SK-N-SH (cell line): ENCODE measurements around the gene RBMS1. TPM values are rescaled to one million over a fixed set of nuclear protein-coding genes. Genes with fewer than 3 reads are reported as not detected.
A peak's percentile ranks its signal among the peaks of the same experiment; 100 is the strongest.

Source experiments
- CTCF ChIA-PET: fragments of 300-600, 350-600 bp; formaldehyde crosslinking; extraction: SDS; loops from one replicate; lab custom pipeline; 2021; lab: Yijun Ruan, JAX
- POLR2A ChIA-PET: fragments of 350-600 bp; sonication (Branson Sonifier 250); formaldehyde crosslinking; extraction: SDS; loops from one replicate; lab custom pipeline; 2020; ENCODE audit warnings: antibody characterized with exemption, inconsistent platforms; lab: Yijun Ruan, JAX
- DNase-seq: peaks from one replicate; pipeline ENCODE4 v3.0.0; 2012
- H2AFZ ChIP-seq: fragments of 200-600 bp; sonication (generic); 2 replicates; pipeline ENCODE4 v1.8.1; 2016; ENCODE audit warnings: antibody characterized with exemption, mild to moderate bottlenecking, low read depth
- H3F3A ChIP-seq: fragments of 200-600 bp; sonication (generic); replicated peaks from 2 replicates; pipeline ENCODE3; 2016; ENCODE audit warnings: antibody characterized with exemption, mild to moderate bottlenecking; ENCODE audit not compliant: insufficient read depth
- H3K27ac ChIP-seq, 2 experiments: fragments of 200-500 bp in 1 of 2; fragments of 200-600 bp in 1 of 2; sonication (Bioruptor generic) in 1 of 2; sonication (generic), shearing (Covaris generic) in 1 of 2; 2 replicates each; pipeline versions ENCODE4 v1.5.1 to v1.6.1; 2014 to 2016; ENCODE audit warnings: low read depth in 2 of 2, inconsistent platforms in 1 of 2, low read length in 1 of 2, mild to moderate bottlenecking in 1 of 2, mixed read lengths in 1 of 2
- H3K27me3 ChIP-seq: fragments of 200-600 bp; sonication (generic), shearing (Covaris generic); 2 replicates; pipeline ENCODE4 v1.6.1; 2016; ENCODE audit warnings: mixed run types; ENCODE audit not compliant: insufficient read depth
- H3K36me3 ChIP-seq, 2 experiments: fragments of 200-500 bp in 1 of 2; fragments of 200-600 bp in 1 of 2; sonication (Bioruptor generic) in 1 of 2; sonication (generic) in 1 of 2; replicated peaks in 1 of 2; 2 replicates each; pipeline versions ENCODE3 to v1.5.1; 2014 to 2016; ENCODE audit warnings: low read length in 1 of 2, mild to moderate bottlenecking in 1 of 2; ENCODE audit not compliant: insufficient read depth in 2 of 2, control insufficient read depth in 1 of 2
- H3K4me1 ChIP-seq, 2 experiments: fragments of 200-500 bp in 1 of 2; fragments of 200-600 bp in 1 of 2; sonication (Bioruptor generic) in 1 of 2; sonication (generic), shearing (Covaris generic) in 1 of 2; 2 replicates each; pipeline versions ENCODE4 v1.5.1 to v1.6.1; 2014 to 2016; ENCODE audit warnings: low read depth in 1 of 2, low read length in 1 of 2, mixed run types in 1 of 2; ENCODE audit not compliant: insufficient read depth in 2 of 2, control insufficient read depth in 1 of 2
- H3K4me2 ChIP-seq: fragments of 200-600 bp; sonication (generic), shearing (Covaris generic); 2 replicates; pipeline ENCODE4 v1.6.1; 2017; ENCODE audit warnings: mixed run types
- H3K4me3 ChIP-seq, 2 experiments: fragments of 200-500 bp in 1 of 2; fragments of 200-600 bp in 1 of 2; sonication (Bioruptor generic) in 1 of 2; sonication (generic), shearing (Covaris generic) in 1 of 2; 2 replicates each; pipeline versions ENCODE4 v1.5.1 to v1.8.1; 2014 to 2016; ENCODE audit warnings: low read depth in 2 of 2, inconsistent platforms in 1 of 2, low read length in 1 of 2, mild to moderate bottlenecking in 1 of 2, mixed read lengths in 1 of 2, moderate library complexity in 1 of 2
- H3K79me2 ChIP-seq: fragments of 200-600 bp; sonication (generic); 2 replicates; pipeline ENCODE4 v1.8.1; 2017; ENCODE audit warnings: mild to moderate bottlenecking; ENCODE audit not compliant: insufficient read depth
- H3K9ac ChIP-seq: fragments of 200-600 bp; sonication (generic); 2 replicates; pipeline ENCODE4 v1.6.1; 2017; ENCODE audit warnings: mixed run types
- H3K9me2 ChIP-seq: fragments of 200-600 bp; sonication (generic); 2 replicates; pipeline ENCODE4 v1.6.1; 2017; ENCODE audit warnings: mixed run types
- H3K9me3 ChIP-seq: fragments of 200-600 bp; sonication (generic); 2 replicates; pipeline ENCODE4 v1.6.1; 2017; ENCODE audit warnings: mixed run types, mild to moderate bottlenecking, moderate library complexity
- H4K20me1 ChIP-seq: fragments of 200-600 bp; sonication (generic); 2 replicates; pipeline ENCODE4 v1.6.1; 2017; ENCODE audit warnings: mild to moderate bottlenecking, mixed run types; ENCODE audit not compliant: insufficient read depth
- ELF1 ChIP-seq: IDR thresholded peaks from 2 replicates; pipeline ENCODE4 v1.4.0; 2012
- EZH2phosphoT487 ChIP-seq: fragments of 200-600 bp; sonication (generic); IDR thresholded peaks from 2 replicates; pipeline ENCODE4 v1.6.1; 2017; ENCODE audit warnings: low read depth, mixed run types, mild to moderate bottlenecking, antibody characterized with exemption, moderate library complexity, borderline replicate concordance
- FOXJ3 ChIP-seq: sonication (generic); formaldehyde crosslinking; IDR thresholded peaks from 2 replicates; pipeline ENCODE4 v1.5.1; 2020; ENCODE audit warnings: mild to moderate bottlenecking, missing genetic modification reagents
- GABPA ChIP-seq: IDR thresholded peaks from 2 replicates; pipeline ENCODE4 v1.4.0; 2012; ENCODE audit warnings: low read depth, mild to moderate bottlenecking
- GATA2 ChIP-seq: sonication (generic); formaldehyde crosslinking; IDR thresholded peaks from 2 replicates; pipeline ENCODE4 v1.5.0; 2020; ENCODE audit warnings: mild to moderate bottlenecking, missing genetic modification reagents
- MEF2A ChIP-seq: IDR thresholded peaks from 2 replicates; pipeline ENCODE4 v1.4.0; 2012; ENCODE audit warnings: low read depth, borderline replicate concordance
- MXI1 ChIP-seq: IDR thresholded peaks from 2 replicates; pipeline ENCODE4 v1.6.1; 2012; ENCODE audit warnings: mild to moderate bottlenecking, low read depth, low read length, improper control_type of control experiment
- NRF1 ChIP-seq: IDR thresholded peaks from 2 replicates; pipeline ENCODE4 v1.6.1; 2012; ENCODE audit warnings: low read depth, mild to moderate bottlenecking, low read length
- REST ChIP-seq: IDR thresholded peaks from 2 replicates; pipeline ENCODE4 v1.6.1; 2012; ENCODE audit warnings: mild to moderate bottlenecking, low read depth, low read length, moderate library complexity
- RFX5 ChIP-seq: IDR thresholded peaks from 2 replicates; pipeline ENCODE4 v1.6.1; 2012; ENCODE audit warnings: mild to moderate bottlenecking, improper control_type of control experiment, low read length
- SIN3A ChIP-seq: IDR thresholded peaks from 2 replicates; pipeline ENCODE4 v1.6.1; 2012; ENCODE audit warnings: low read depth, mild to moderate bottlenecking, low read length, moderate library complexity, borderline replicate concordance
- SMC3 ChIP-seq: IDR thresholded peaks from 2 replicates; pipeline ENCODE4 v1.6.1; 2012; ENCODE audit warnings: low read depth, low read length, improper control_type of control experiment
- TEAD4 ChIP-seq: IDR thresholded peaks from 2 replicates; pipeline ENCODE4 v1.4.0; 2012; ENCODE audit warnings: mild to moderate bottlenecking, borderline replicate concordance; ENCODE audit not compliant: insufficient read depth
- YY1 ChIP-seq: IDR thresholded peaks from 2 replicates; pipeline ENCODE4 v1.4.0; 2012; ENCODE audit warnings: low read depth, mild to moderate bottlenecking
- WGBS: methylation state at CpG from one replicate; pipeline ENCODE4 v1.1.6; 2017; ENCODE audit warnings: low lambda C conversion rate; 5-methylcytosine and 5-hydroxymethylcytosine counted together
- polyA plus RNA-seq, 3 experiments: library from polyadenylated mRNA; depleted of rRNA; stranded (reverse); fragments of >200 nt; gene quantifications; 2 replicates each; pipeline ENCODE4 v1.2.3, GENCODE V29; 2012
- TF ChIP-seq, protein P1 (sequence below): fragments of 150-350 bp; IDR thresholded peaks from 2 replicates; pipeline ENCODE4 v1.6.1; 2017; ENCODE audit warnings: antibody characterized with exemption, low read length, low read depth, borderline replicate concordance

The RBMS1 gene
- polyA plus RNA-seq, 1 of the 3 experiments (the other 2 are of a cell fraction): 56.5 TPM

GRCh38 chr2:160371251-160372009, 122.2 kb downstream of the RBMS1 start:
- no peak overlapping the region for H3K4me3 ChIP-seq
- TF ChIP-seq SIN3A: no peak
- no peak for TF ChIP-seq GATA2 (CRISPR knock-in tag)
- TF ChIP-seq, protein P1, sequence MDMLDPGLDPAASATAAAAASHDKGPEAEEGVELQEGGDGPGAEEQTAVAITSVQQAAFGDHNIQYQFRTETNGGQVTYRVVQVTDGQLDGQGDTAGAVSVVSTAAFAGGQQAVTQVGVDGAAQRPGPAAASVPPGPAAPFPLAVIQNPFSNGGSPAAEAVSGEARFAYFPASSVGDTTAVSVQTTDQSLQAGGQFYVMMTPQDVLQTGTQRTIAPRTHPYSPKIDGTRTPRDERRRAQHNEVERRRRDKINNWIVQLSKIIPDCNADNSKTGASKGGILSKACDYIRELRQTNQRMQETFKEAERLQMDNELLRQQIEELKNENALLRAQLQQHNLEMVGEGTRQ: no peak
- no peak for TF ChIP-seq MEF2A
- no peak for TF ChIP-seq MXI1
- TF ChIP-seq YY1: no peak
- no peak for TF ChIP-seq NRF1
- no peak for TF ChIP-seq EZH2phosphoT487
- no peak for TF ChIP-seq FOXJ3 (CRISPR knock-in tag)
- TF ChIP-seq GABPA: peak; percentile 59
- TF ChIP-seq REST: peak; percentile 79
- no peak for TF ChIP-seq RFX5
- TF ChIP-seq TEAD4: no peak
- no peak for TF ChIP-seq SMC3
- TF ChIP-seq ELF1: no peak
- no peaks in the 10 kb centered on the region for H3K27me3 ChIP-seq
- peaks cover 29 to 81% of the 10 kb centered on the region in 2 experiments for H3K4me1 ChIP-seq
- WGBS: 48% methylated on average over 8 of the region's 8 CpGs
- H2AFZ ChIP-seq: no peak overlapping the region
- H4K20me1 ChIP-seq: peaks cover 97% of the 10 kb centered on the region
- POLR2A ChIA-PET: no interaction called here
- peak; percentile 40 for DNase-seq
- H3K9ac ChIP-seq: peak overlapping the region; percentile 21; the same call in 1 of the 2 replicates
- CTCF ChIA-PET: no interaction called here
- peaks cover 40% of the 10 kb centered on the region for H3F3A ChIP-seq
- peaks cover 98% of the 10 kb centered on the region for H3K79me2 ChIP-seq
- no peaks in the 10 kb centered on the region for H3K9me3 ChIP-seq
- peaks cover 5% of the 10 kb centered on the region in 2 experiments for H3K36me3 ChIP-seq
- H3K4me2 ChIP-seq: peak overlapping the region; percentile 22
- H3K27ac ChIP-seq: peak overlapping the region; percentile 60 to 67
- no peaks in the 10 kb centered on the region for H3K9me2 ChIP-seq
